Measurements from ENCODE around the gene PLA2G4B. TPM values are rescaled to one million over a fixed set of nuclear protein-coding genes. Genes with fewer than 3 reads are reported as not detected.

PLA2G4B gene
- total and polyA plus RNA-seq, 2 of the 8 experiments (the other 6 are each of a cell fraction or from before 2014, with no cell fraction given), result 4.2 to 9.2 TPM

DNA sequence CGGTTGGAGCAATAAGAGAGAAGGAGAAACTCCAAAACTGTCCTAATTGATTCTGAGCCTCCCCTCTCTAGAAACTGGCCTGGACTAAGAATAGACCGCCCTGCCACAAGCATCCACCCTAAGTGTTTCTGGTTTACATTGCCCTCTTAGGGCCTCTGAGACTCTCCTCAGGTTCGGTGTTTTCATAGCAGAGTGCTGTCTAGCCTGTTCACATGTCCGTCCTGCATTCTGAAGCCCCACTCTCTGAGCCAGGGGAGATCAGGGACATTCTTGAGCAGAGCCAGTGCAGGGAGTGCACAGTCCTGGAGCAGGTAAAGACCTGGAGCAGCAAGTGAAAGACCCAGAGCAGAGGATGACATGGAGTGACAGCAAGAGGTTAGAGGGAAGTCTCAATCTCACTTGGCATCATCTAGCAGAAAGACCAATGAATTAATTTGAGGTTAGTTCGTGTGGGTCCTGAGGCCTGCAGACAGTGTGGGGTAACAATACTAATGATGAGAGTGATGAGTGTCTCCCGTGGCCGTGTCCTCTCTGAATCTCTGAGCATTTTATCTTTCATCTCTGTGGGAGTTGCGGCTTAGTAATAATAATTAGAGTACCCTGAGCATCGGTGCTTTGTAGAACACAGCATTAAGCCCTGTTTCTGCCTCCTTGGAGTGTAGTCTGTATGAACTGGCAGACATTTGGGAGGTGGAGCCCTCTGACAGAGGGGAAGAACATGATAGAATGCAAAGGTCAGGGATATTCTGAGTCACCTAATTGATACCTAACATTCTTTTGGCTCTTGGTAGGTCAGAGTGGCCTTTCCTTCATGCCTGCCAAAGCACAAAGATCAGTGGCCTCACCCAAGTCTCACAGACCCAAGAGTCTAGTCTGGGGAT is 39.8 kb upstream of the PLA2G4B start:
- 87% methylated on average over 9 of the region's 9 CpGs; no CpG with 5 or more reads in 1 of the 2 experiments for WGBS, 2 experiments (ENCODE audit: extremely low coverage in 1 of 2, insufficient coverage in 1 of 2, insufficient read length in 1 of 2, insufficient replicate concordance in 2 of 2, low coverage in 1 of 2, low lambda C conversion rate in 2 of 2, missing lambda C conversion rate in 1 of 2)
- Histone ChIP-seq H3K23me2 (ENCODE audit: low read depth, low read length) (no peaks in the 10 kb centered on the region), H3K27ac (ENCODE audit: low read depth, low read length) (no peak overlapping the region), H3K79me1 (ENCODE audit: low read depth, low read length) (no peaks in the 10 kb centered on the region), H3K14ac (ENCODE audit: insufficient read length) (no peak overlapping the region), H2BK20ac (ENCODE audit: low read length) (no peak overlapping the region), H3K9me3 (ENCODE audit: insufficient read depth in 2 of 2, low read depth in 1 of 2, low read length in 1 of 2) (no peaks in the 10 kb centered on the region), H4K8ac (ENCODE audit: extremely low read depth, insufficient read depth, low read length) (no peak overlapping the region), H2BK12ac (ENCODE audit: low read depth, low read length) (no peak overlapping the region), H3K23ac (ENCODE audit: insufficient read length) (no peak overlapping the region), H4K91ac (replicated peaks; ENCODE audit: insufficient read length, low read length) (no peak overlapping the region), H3K27me3 (replicated peaks in 1 of 4; ENCODE audit: control insufficient read depth in 3 of 4, extremely low read depth in 1 of 4, insufficient read depth in 3 of 4, low read length in 3 of 4) (no peaks in the 10 kb centered on the region), H3K18ac (ENCODE audit: extremely low read depth, low read length) (no peak overlapping the region), H2AK5ac (ENCODE audit: low read depth, low read length) (no peak overlapping the region), H3K36me3 (ENCODE audit: control insufficient read depth in 2 of 4, insufficient read depth in 4 of 4, low read length in 3 of 4) (no peaks in the 10 kb centered on the region), H3K4me1 (replicated peaks in 1 of 4; ENCODE audit: control insufficient read depth in 3 of 4, insufficient read depth in 4 of 4, low read length in 3 of 4) (no peaks in the 10 kb centered on the region), H3K4ac (replicated peaks; ENCODE audit: insufficient read length, low read depth, low read length) (no peak overlapping the region), H3K4me3 (ENCODE audit: extremely low read depth in 1 of 4, insufficient read depth in 2 of 4, low read depth in 3 of 4, low read length in 4 of 4) (no peak overlapping the region), H3K56ac (replicated peaks; ENCODE audit: insufficient read length, low read depth, low read length) (no peak overlapping the region), H4K5ac (ENCODE audit: insufficient read length, low read depth, low read length) (no peak overlapping the region), H3K79me2 (ENCODE audit: control insufficient read depth in 1 of 2, insufficient read depth in 2 of 2, low read length in 2 of 2) (no peaks in the 10 kb centered on the region; a peak in 1 of 4 replicates), H2AFZ (ENCODE audit: low read length) (no peak overlapping the region), H4K20me1 (replicated peaks in 1 of 2; ENCODE audit: control insufficient read depth in 1 of 2, insufficient read depth in 2 of 2, low read length in 2 of 2) (peaks cover 0 to 2% of the 10 kb centered on the region in 2 experiments), H3K4me2 (ENCODE audit: insufficient read depth in 1 of 2, low read depth in 2 of 2, low read length in 2 of 2) (no peak overlapping the region), H2BK5ac (ENCODE audit: low read depth, low read length) (no peak overlapping the region), H2BK120ac (replicated peaks; ENCODE audit: low read depth, low read length) (no peak overlapping the region), H2BK15ac (ENCODE audit: low read length) (no peak overlapping the region), H3K9ac (replicated peaks in 1 of 4; ENCODE audit: extremely low read depth in 1 of 4, low read depth in 3 of 4, low read length in 3 of 4) (no peak overlapping the region)
- FAIRE-seq (no peak), DNase-seq (ENCODE audit: low read depth in 1 of 2, low spot score in 2 of 2) (no peak)
- CTCF ChIA-PET (ENCODE audit: partially characterized antibody), result interaction anchor here (0.8 to 4.1 kb wide), 3 partner anchors 12 to 18 kb away, joined by 3 to 24 read pairs (median 4); no protein-coding TSS in a partner anchor
- TF ChIP-seq PHF8 (conservative IDR thresholded peaks at IDR 0.05; ENCODE audit: low read depth, low read length) (no peak), CBX5 (IDR thresholded peaks at IDR 0.05; ENCODE audit: low read depth, low read length) (no peak), RXRA (IDR thresholded peaks at IDR 0.05; ENCODE audit: insufficient read depth, low read depth, low read length) (no peak), RAD21 (IDR thresholded peaks at IDR 0.05 in 1 of 2, conservative IDR thresholded peaks at IDR 0.05 in 1 of 2; ENCODE audit: low read depth in 2 of 2, low read length in 2 of 2) (no peak)
- TF ChIP-seq, protein P1, sequence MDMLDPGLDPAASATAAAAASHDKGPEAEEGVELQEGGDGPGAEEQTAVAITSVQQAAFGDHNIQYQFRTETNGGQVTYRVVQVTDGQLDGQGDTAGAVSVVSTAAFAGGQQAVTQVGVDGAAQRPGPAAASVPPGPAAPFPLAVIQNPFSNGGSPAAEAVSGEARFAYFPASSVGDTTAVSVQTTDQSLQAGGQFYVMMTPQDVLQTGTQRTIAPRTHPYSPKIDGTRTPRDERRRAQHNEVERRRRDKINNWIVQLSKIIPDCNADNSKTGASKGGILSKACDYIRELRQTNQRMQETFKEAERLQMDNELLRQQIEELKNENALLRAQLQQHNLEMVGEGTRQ (IDR thresholded peaks at IDR 0.05; ENCODE audit: low read length), result no peak
- POLR2A ChIA-PET (ENCODE audit: partially characterized antibody), result no interaction called here
